ENCODE data around the gene CCT5.
"Not testable (repeated sequence)": the region's sequence is repeated elsewhere in the genome, so short reads cannot be mapped to it uniquely, and the experiment has no call there.

The CCT5 gene

DNA sequence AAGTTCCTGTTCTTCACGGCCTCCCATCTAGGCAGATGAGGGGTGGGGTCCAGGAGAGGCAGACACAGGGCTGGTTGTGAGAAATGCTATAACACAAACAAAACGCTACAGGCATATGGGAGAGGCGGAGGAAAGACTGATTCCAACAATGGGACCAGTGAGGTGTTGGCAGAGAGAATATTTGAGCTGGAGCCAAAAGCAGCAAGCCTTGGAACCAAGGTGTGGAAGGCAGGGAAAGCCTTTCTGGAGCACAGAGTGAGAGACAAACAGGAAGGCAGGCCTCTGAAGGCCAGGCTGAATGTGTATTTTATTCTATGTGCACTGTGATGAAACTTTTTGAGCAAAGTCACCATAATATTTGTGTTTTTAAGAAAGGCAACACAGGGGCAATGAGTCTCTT, 3.3 kb upstream of the CCT5 start:
- DNase-seq (ENCODE audit: low spot score): no peak

DNA sequence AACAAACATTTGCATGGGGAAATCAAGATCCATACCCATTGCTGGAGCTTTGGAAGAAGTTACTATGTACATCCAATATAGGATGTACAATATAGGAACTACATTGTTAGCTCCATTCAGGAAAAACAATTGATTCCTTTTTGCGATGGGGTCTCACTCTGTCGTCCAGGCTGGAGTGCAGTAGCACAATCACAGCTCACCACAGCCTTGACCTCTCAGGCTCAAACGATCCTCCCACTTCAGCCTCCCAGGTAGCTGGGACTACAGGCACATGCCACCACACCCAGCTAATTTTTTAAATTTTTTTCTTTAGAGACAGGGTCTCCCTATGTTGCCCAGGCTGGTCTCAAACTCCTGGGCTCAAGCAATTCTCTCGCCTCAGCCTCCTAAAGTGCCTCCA, 2.9 kb upstream of the CCT5 start:
- not testable (repeated sequence) for DNase-seq (ENCODE audit: low spot score)

GRCh38 chr5:10248378-10249260, 1.5 kb upstream of the CCT5 start:
- DNase-seq (ENCODE audit: low spot score): peak; percentile 11

- DNase-seq (ENCODE audit: low spot score): no peak
These were observed 761 bp downstream of the CCT5 start for GRCh38 chr5:10250806-10251276.

- no peak for DNase-seq (ENCODE audit: low spot score)
These were observed 1.3 kb downstream of the CCT5 start for GRCh38 chr5:10251405-10251804.

DNA sequence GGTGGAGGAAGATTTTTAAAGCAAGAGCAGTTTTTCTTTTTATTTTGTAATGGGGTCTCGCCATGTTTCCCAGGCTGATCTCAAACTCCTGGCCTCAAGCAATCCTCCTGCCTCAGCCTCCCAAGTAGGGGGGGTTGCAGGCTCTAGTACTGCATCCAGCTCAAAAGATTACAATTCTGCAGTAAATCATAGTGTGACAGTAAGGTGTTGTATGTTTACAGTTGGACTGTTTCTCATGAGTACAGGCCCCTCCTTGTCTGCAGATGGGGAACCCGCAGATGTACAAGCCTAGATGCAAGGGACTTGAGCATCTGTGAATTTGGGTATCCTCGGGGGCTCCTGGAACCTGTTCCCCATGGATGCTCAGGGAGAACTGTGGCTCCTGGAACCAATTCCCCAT, 3.3 kb downstream of the CCT5 start:
- no peak for DNase-seq (ENCODE audit: low spot score)

- no peak for DNase-seq (ENCODE audit: low spot score)
These were observed 4.6 kb downstream of the CCT5 start for GRCh38 chr5:10254686-10255085.

DNA sequence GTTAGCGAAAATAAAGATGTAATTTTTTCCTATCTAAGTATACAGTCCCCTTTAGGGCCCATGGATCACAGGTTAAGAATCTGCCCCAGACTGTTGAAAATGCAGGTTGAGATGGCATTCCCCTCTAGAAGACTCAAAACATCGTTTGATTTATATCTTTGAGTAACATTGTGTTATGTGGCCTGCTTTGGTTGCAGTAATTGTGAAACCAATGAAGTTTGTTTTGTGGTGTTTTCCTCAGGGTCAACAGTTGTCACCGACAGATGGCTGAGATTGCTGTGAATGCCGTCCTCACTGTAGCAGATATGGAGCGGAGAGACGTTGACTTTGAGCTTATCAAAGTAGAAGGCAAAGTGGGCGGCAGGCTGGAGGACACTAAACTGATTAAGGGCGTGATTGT, 7.8 kb downstream of the CCT5 start:
- no peak for DNase-seq (ENCODE audit: low spot score)

DNA sequence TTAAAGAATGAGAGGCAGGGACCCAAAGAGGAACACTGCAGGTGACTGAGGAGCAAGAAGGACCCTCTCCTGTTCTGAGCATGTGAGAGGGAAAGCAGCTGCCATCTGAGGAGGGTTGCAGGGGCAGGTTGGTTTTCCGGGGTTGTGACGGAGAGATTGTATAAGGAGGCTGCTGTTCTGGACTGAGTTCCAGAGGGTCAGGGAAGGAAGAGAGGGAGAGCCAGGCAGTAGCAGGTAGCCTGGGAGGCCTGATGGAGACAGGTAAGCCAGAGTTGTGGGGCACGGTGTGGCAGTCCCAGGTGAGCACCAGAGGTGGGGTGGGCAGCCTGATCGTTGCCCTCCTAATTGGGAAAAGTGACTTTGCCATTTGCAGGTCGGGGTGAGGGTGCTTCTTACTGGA, 9.8 kb downstream of the CCT5 start:
- no peak for DNase-seq (ENCODE audit: low spot score)

- DNase-seq (ENCODE audit: low spot score): no peak
These were observed 11.0 kb downstream of the CCT5 start for GRCh38 chr5:10261065-10261464.

GRCh38 chr5:10262121-10262774, 12.2 kb downstream of the CCT5 start:
- DNase-seq (ENCODE audit: low spot score): no peak

DNA sequence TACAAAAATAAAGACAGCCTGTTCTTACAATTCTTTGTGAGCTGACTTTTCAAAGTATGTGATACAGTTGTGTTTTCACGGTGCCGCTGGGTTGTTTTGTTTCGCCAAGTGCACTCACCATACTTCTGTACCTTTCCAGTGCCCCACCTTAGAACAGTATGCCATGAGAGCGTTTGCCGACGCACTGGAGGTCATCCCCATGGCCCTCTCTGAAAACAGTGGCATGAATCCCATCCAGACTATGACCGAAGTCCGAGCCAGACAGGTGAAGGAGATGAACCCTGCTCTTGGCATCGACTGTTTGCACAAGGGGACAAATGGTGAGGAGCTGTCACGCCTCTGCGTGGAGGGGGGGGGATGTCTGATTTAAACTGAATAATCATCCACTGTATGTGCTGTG, 12.9 kb downstream of the CCT5 start:
- DNase-seq (ENCODE audit: low spot score): no peak

DNA sequence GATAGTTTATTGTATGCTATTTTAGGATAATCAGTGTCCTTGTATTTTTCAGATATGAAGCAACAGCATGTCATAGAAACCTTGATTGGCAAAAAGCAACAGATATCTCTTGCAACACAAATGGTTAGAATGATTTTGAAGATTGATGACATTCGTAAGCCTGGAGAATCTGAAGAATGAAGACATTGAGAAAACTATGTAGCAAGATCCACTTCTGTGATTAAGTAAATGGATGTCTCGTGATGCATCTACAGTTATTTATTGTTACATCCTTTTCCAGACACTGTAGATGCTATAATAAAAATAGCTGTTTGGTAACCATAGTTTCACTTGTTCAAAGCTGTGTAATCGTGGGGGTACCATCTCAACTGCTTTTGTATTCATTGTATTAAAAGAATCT, 14.5 kb downstream of the CCT5 start:
- DNase-seq (ENCODE audit: low spot score): no peak

GRCh38 chr5:10265245-10266109, 15.4 kb downstream of the CCT5 start:
- no peak for DNase-seq (ENCODE audit: low spot score)

GRCh38 chr5:10266137-10266536, 16.1 kb downstream of the CCT5 start:
- no peak for DNase-seq (ENCODE audit: low spot score)

- DNase-seq (ENCODE audit: low spot score): no peak
These were observed 16.8 kb downstream of the CCT5 start for GRCh38 chr5:10266839-10267238.

- DNase-seq (ENCODE audit: low spot score): no peak
These were observed 18.0 kb downstream of the CCT5 start for GRCh38 chr5:10268100-10268499.

DNA sequence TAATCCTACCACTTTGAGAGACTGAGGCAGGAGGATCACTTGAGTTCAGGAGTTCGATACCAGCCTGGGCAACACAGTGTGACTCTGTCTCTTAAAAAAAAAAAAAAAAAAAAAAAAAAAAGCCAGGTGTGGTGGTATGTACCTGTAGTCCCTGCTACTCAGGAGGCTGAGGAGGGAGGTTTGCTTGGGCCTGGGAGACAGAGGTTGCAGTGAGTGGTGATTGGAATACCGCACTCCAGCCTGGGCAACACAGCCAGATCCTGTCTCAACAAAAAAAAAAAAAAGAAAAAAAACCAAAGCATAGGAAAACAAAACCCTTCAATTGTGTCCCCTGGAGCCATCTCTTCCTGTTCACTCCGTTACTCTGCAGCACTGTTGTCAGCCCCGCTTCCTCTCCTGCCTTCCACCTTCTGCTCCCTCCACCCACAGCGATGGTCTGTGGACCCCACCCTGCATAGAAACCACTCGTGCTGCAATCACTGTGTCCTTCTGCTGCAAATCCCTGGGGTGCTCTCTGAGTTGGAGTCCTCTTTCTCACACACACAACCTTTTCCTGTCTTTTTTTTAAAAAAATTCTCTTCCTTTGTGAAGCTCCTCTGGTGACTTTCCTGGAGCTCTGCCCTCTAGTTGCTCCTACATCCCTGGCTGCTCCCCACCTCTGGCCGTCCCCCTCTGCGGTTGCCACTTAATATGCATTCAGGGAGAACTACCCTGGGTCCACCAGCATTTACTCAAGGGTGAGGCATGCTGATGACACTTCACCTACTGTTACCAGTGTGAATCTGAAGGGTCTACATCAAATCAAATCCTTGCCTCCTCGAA, 22.2 kb downstream of the CCT5 start:
- DNase-seq (ENCODE audit: low spot score): no peak

GRCh38 chr5:10272875-10273209, 22.8 kb downstream of the CCT5 start:
- not testable (repeated sequence) for DNase-seq (ENCODE audit: low spot score)

DNA sequence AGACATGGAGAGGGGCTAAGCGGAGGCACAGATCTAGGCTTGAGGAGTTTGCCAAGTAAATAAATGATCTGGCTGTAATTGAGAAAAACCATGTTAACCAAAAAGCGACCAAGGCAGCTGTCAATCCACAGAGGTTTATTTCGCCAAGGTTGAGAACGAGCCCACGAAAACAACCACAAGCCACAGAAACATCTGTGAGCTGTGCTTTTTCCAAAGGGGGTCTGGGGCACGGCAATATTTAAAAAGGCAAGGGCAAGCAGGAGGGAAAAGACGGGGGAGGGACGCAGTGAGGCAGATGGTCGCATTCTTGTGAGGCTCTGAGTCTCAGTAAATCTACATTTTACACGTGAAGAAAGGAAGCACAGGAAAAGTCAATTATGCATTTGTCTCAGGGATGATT, 25.4 kb downstream of the CCT5 start:
- no peak for DNase-seq (ENCODE audit: low spot score)

- no peak for DNase-seq (ENCODE audit: low spot score)
These were observed 25.9 kb downstream of the CCT5 start for GRCh38 chr5:10275991-10276390.

- no peak for DNase-seq (ENCODE audit: low spot score)
These were observed 26.6 kb downstream of the CCT5 start for GRCh38 chr5:10276691-10277090.

Data from globus pallidus (tissue), 1 donor.